Measurements from ENCODE around the gene TENT5D. TPM values are rescaled to one million over a fixed set of nuclear protein-coding genes. Genes with fewer than 3 reads are reported as not detected.

TENT5D gene
- total and polyA plus RNA-seq, 2 donors (not counting 1 experiment from before 2014, with no cell fraction given), result not detected

DNA sequence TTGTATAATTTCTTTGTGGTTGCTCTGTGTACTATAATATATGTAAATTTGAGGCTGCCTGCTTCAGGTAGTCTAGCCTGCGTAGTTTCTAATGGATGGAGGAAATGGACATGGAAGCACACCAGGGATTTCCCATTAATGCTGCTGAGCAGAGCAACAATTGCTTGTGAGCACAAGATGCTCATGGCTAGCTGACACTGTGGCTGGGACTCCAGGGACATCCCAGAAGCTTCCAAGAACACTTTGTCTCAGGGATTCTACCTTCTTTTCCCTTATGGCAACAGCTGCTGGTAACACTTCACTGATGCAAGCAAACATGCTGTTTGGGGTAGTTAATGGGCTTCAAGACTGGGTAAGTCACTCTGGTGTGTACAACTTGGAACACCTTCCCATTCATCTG is 66.1 kb downstream of the TENT5D start:
- Histone ChIP-seq H4K20me1 (ENCODE audit: control insufficient read depth, insufficient read depth, low read length, poor library complexity, severe bottlenecking) (no peaks in the 10 kb centered on the region), H3K9ac (ENCODE audit: low read length) (no peak overlapping the region), H2AFZ (ENCODE audit: insufficient read depth, low read depth, low read length, poor library complexity, severe bottlenecking) (no peak overlapping the region), H3K79me2 (ENCODE audit: control insufficient read depth, insufficient read depth, low read length) (no peaks in the 10 kb centered on the region), H3K9me3 (ENCODE audit: control extremely low read depth in 1 of 3, control insufficient read depth in 2 of 3, insufficient read depth in 1 of 3, low read length in 2 of 3) (no peaks in the 10 kb centered on the region), H3K27ac (ENCODE audit: low read length in 2 of 2) (no peak overlapping the region), H3K27me3 (replicated peaks in 1 of 4; ENCODE audit: control extremely low read depth in 1 of 4, control insufficient read depth in 3 of 4, insufficient read depth in 4 of 4, low read length in 3 of 4) (no peaks in the 10 kb centered on the region), H3K4me2 (replicated peaks; ENCODE audit: low read depth, low read length, poor library complexity, severe bottlenecking) (no peak overlapping the region), H3K36me3 (replicated peaks in 1 of 2; ENCODE audit: control extremely low read depth in 1 of 2, control insufficient read depth in 1 of 2, extremely low read depth in 1 of 2, insufficient read depth in 2 of 2, low read length in 1 of 2) (no peaks in the 10 kb centered on the region), H3K4me1 (ENCODE audit: control insufficient read depth in 2 of 2, insufficient read depth in 2 of 2, low read length in 2 of 2) (no peaks in the 10 kb centered on the region), H3K4me3 (ENCODE audit: control extremely low read depth in 1 of 5, extremely low read depth in 1 of 5, insufficient read depth in 1 of 5, low read depth in 2 of 5, low read length in 4 of 5) (no peak overlapping the region)
- ChIA-PET CTCF (no interaction called here), POLR2A (no interaction called here)
- H3K27ac Mint-ChIP-seq, result no peak overlapping the region
- no peak for DNase-seq
- H3K27me3 Mint-ChIP-seq, result no peaks in the 10 kb centered on the region
- no peak for ATAC-seq (ENCODE audit: low read depth)
- 80% methylated on average over 1 of the region's 1 CpG for WGBS (ENCODE audit: insufficient coverage)
- H3K4me3 Mint-ChIP-seq, result no peak overlapping the region
- no peaks in the 10 kb centered on the region for H3K4me1 Mint-ChIP-seq
- intact Hi-C loops (cut with micrococcal nuclease), result no loop called here
- TF ChIP-seq, protein P1, sequence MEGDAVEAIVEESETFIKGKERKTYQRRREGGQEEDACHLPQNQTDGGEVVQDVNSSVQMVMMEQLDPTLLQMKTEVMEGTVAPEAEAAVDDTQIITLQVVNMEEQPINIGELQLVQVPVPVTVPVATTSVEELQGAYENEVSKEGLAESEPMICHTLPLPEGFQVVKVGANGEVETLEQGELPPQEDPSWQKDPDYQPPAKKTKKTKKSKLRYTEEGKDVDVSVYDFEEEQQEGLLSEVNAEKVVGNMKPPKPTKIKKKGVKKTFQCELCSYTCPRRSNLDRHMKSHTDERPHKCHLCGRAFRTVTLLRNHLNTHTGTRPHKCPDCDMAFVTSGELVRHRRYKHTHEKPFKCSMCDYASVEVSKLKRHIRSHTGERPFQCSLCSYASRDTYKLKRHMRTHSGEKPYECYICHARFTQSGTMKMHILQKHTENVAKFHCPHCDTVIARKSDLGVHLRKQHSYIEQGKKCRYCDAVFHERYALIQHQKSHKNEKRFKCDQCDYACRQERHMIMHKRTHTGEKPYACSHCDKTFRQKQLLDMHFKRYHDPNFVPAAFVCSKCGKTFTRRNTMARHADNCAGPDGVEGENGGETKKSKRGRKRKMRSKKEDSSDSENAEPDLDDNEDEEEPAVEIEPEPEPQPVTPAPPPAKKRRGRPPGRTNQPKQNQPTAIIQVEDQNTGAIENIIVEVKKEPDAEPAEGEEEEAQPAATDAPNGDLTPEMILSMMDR (IDR thresholded peaks at IDR 0.05), result no peak
- no peaks in the 10 kb centered on the region for H3K9me3 Mint-ChIP-seq (ENCODE audit: insufficient read depth)

DNA sequence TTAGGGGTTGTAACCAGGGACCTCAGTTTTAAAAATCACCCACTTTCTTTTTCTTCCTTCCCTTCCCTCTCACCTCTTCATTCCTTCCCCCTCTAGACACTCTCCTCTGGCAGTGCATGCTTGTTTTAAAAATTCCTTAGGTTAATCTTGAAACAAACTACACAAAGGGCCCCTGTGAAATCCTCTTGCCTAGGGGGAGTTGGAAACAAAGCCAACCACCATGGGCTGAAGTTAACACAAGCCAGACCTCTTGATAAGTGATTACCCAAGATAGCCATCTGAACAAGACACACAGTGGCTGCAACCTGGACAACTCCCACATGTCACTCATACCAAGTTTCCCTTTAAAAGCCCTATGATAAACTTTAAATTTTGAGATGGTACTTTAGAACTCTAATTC is 68.9 kb downstream of the TENT5D start:
- Histone ChIP-seq H3K9ac (ENCODE audit: low read length) (no peak overlapping the region), H3K9me3 (ENCODE audit: control extremely low read depth in 1 of 3, control insufficient read depth in 2 of 3, insufficient read depth in 1 of 3, low read length in 2 of 3) (no peaks in the 10 kb centered on the region), H3K27ac (ENCODE audit: low read length in 2 of 2) (no peak overlapping the region), H3K4me2 (replicated peaks; ENCODE audit: low read depth, low read length, poor library complexity, severe bottlenecking) (no peak overlapping the region), H3K79me2 (ENCODE audit: control insufficient read depth, insufficient read depth, low read length) (no peaks in the 10 kb centered on the region), H2AFZ (ENCODE audit: insufficient read depth, low read depth, low read length, poor library complexity, severe bottlenecking) (no peak overlapping the region), H3K4me3 (ENCODE audit: control extremely low read depth in 1 of 5, extremely low read depth in 1 of 5, insufficient read depth in 1 of 5, low read depth in 2 of 5, low read length in 4 of 5) (no peak overlapping the region), H4K20me1 (ENCODE audit: control insufficient read depth, insufficient read depth, low read length, poor library complexity, severe bottlenecking) (no peaks in the 10 kb centered on the region), H3K36me3 (replicated peaks in 1 of 2; ENCODE audit: control extremely low read depth in 1 of 2, control insufficient read depth in 1 of 2, extremely low read depth in 1 of 2, insufficient read depth in 2 of 2, low read length in 1 of 2) (no peaks in the 10 kb centered on the region), H3K4me1 (ENCODE audit: control insufficient read depth in 2 of 2, insufficient read depth in 2 of 2, low read length in 2 of 2) (no peaks in the 10 kb centered on the region), H3K27me3 (replicated peaks in 1 of 4; ENCODE audit: control extremely low read depth in 1 of 4, control insufficient read depth in 3 of 4, insufficient read depth in 4 of 4, low read length in 3 of 4) (no peaks in the 10 kb centered on the region)
- Mint-ChIP-seq H3K4me1 (no peaks in the 10 kb centered on the region), H3K9me3 (ENCODE audit: insufficient read depth) (no peaks in the 10 kb centered on the region), H3K4me3 (no peak overlapping the region), H3K27me3 (no peaks in the 10 kb centered on the region), H3K27ac (no peak overlapping the region)
- intact Hi-C loops (cut with micrococcal nuclease), result no loop called here
- DNase-seq (no peak), ATAC-seq (ENCODE audit: low read depth) (no peak)
- TF ChIP-seq, protein P1 (IDR thresholded peaks at IDR 0.05), result no peak
- TF ChIP-seq EZH2 (IDR thresholded peaks at IDR 0.05; ENCODE audit: borderline replicate concordance, insufficient read depth, low read depth, low read length, poor library complexity, severe bottlenecking), result no peak
- POLR2A ChIA-PET, result no interaction called here
- CTCF ChIA-PET, result no interaction called here
